MM.1S (cell line): Measurements from ENCODE around the gene RPL27A.

Source experiments
- EZH2 ChIP-seq: fragments of 300-600 bp; sonication (generic); optimal IDR thresholded peaks from 2 replicates; pipeline ENCODE3; 2017; ENCODE audit warnings: low read depth, mild to moderate bottlenecking, antibody characterized with exemption, low read length, mixed read lengths
- EZH2phosphoT487 ChIP-seq: fragments of 300-600 bp; sonication (generic); IDR thresholded peaks from 2 replicates; pipeline ENCODE4 v1.6.1; 2018; ENCODE audit warnings: antibody characterized with exemption, low read length
- TF ChIP-seq, protein P1 (sequence below): fragments of 300-600 bp; sonication (generic); IDR thresholded peaks from 2 replicates; pipeline ENCODE4 v1.5.1; 2016; ENCODE audit warnings: antibody characterized with exemption, low read length, mixed read lengths

DNA sequence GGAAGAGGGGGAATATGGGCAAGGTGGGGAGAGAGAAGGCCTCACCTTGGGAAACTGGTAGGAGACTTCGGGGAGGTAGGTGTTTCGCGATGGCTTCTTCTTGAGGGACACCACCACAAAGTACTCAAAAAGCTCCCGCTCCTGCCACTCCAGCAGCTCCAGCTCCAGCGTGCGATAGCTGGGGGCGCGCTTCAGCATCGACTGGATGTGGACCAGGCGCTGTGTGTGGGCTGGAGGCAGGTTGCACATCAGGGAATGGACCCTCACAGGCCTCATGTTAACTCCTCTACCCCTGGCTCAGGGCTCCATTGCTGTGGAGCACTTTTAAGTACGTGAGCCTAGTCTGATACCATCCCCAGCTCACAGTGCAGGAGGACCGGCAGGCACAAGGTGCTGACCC is 29.9 kb downstream of the RPL27A start:
- TF ChIP-seq, protein P1, sequence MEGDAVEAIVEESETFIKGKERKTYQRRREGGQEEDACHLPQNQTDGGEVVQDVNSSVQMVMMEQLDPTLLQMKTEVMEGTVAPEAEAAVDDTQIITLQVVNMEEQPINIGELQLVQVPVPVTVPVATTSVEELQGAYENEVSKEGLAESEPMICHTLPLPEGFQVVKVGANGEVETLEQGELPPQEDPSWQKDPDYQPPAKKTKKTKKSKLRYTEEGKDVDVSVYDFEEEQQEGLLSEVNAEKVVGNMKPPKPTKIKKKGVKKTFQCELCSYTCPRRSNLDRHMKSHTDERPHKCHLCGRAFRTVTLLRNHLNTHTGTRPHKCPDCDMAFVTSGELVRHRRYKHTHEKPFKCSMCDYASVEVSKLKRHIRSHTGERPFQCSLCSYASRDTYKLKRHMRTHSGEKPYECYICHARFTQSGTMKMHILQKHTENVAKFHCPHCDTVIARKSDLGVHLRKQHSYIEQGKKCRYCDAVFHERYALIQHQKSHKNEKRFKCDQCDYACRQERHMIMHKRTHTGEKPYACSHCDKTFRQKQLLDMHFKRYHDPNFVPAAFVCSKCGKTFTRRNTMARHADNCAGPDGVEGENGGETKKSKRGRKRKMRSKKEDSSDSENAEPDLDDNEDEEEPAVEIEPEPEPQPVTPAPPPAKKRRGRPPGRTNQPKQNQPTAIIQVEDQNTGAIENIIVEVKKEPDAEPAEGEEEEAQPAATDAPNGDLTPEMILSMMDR = no peak
- TF ChIP-seq EZH2 = no peak
- TF ChIP-seq EZH2phosphoT487 = no peak
